NT2/D1 (cell line): Measurements from ENCODE around the gene NPVF.

Experiments used
- SUZ12 ChIP-seq: IDR thresholded peaks from 2 replicates; pipeline ENCODE4 v1.6.1; 2011; ENCODE audit not compliant: insufficient read length, insufficient read depth; ENCODE audit errors: extremely low read depth
- YY1 ChIP-seq: IDR thresholded peaks from 2 replicates; pipeline ENCODE4 v1.6.1; 2011; ENCODE audit not compliant: insufficient read length, insufficient read depth
- ZNF274 ChIP-seq: IDR thresholded peaks from 2 replicates; pipeline ENCODE4 v1.6.1; 2011; ENCODE audit warnings: mild to moderate bottlenecking, low read depth, low read length

DNA sequence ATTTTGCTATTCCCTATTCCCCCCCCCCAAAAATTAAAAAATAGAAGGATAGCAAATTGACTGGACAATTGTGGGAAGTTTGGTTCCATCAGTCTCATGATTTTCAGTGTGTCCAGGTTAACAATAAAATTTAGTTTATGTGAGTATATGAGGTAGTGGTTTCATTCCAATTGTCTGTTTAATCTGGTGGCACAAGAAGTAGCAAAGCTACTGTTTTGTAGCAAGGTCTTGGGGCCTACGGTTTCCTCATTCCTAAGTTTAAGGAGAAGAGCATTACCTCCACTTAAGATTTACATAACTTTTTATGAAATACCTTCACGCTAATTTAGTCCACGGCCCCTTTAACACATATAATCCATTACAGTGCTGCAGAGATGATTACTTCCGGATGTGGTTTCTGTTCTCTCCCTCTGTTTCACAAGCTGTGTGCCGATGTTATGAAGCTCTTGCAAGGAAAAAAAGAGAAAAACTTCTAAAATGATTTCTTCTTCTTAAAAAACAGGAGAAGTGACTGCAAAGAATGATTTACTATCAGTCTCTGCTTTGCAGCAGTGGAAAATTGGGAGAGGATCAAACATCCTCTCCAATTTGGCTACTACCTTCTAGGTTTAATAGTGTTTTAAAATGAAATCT lies 32.7 kb upstream of the NPVF start:
- no peak for TF ChIP-seq SUZ12
- no peak for TF ChIP-seq ZNF274
- TF ChIP-seq YY1 = no peak
